Tibial artery (tissue), 4 donors: Measurements from ENCODE around the gene PRICKLE3.

Experiments
- DNase-seq, 2 donors: peaks; one replicate each; pipeline ENCODE4 v3.0.0-alpha.2; 2019
- H3K27ac ChIP-seq, 2 donors: fragments of 200-600 bp; sonication (generic) in 1 of 2; 1 replicate in 1 of 2; 2 replicates in 1 of 2; pipeline ENCODE4 v1.5.1; 2018 to 2019; ENCODE audit warnings: mild to moderate bottlenecking in 1 of 2
- H3K27me3 ChIP-seq, 2 donors: fragments of 200-600 bp; sonication (generic) in 1 of 2; one replicate each; pipeline versions ENCODE4 v1.5.1 to v1.6.0; 2016 to 2019
- H3K36me3 ChIP-seq, 3 donors: fragments of 200-600 bp; sonication (generic) in 2 of 3; one replicate each; pipeline ENCODE4 v1.5.1; 2016 to 2019; ENCODE audit warnings: mild to moderate bottlenecking in 2 of 3
- H3K4me1 ChIP-seq, 4 donors: fragments of 200-600 bp; sonication (generic) in 2 of 4; 1 replicate in 3 of 4; 2 replicates in 1 of 4; pipeline ENCODE4 v1.5.1; 2016 to 2019
- H3K4me3 ChIP-seq, 2 donors: fragments of 200-600 bp; sonication (generic) in 1 of 2; 1 replicate in 1 of 2; 2 replicates in 1 of 2; pipeline ENCODE4 v1.5.1; 2018 to 2019; ENCODE audit warnings: mild to moderate bottlenecking in 2 of 2
- H3K9me3 ChIP-seq, 3 donors: fragments of 200-600 bp; sonication (generic) in 1 of 3; one replicate each; pipeline ENCODE4 v1.5.1; 2016 to 2019
- intact Hi-C: fragments of 100-400 bp; cut with DNase I; formaldehyde crosslinking; loops from one replicate; pipeline ENCODE4 v1.15.0; 2023; ENCODE audit warnings: low total_unique reads
- TF ChIP-seq, protein P1 (sequence below), 2 experiments: fragments of 200-600 bp in 1 of 2; fragments of 450-650 bp in 1 of 2; IDR thresholded peaks; one replicate each; pipeline ENCODE4 v1.5.1; 2017 to 2019; ENCODE audit warnings: antibody characterized with exemption in 2 of 2, mild to moderate bottlenecking in 1 of 2, moderate library complexity in 1 of 2

Gene PRICKLE3

DNA sequence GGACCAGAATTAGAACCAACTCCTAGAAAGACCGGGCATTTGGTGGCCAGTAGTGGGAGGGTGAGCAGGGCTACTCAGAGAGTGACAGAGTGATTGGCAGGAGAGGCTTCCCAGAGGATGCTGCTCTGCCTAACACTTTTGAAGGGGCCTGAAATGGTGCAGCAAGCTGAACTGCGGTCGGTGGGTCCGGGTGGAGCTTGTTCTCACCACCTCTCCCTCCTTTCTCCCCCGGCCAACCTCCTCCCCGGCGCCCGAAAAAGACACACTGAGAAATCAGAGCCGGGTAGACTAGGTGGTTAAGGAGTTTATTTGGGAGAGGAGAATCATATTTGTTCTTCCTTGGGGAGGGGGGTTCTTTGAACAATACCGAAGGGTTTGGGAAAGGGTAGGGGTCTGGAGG is 1.4 kb upstream of the PRICKLE3 start:
- H3K4me1 ChIP-seq: peaks cover 0 to 23% (median 7%) of the 10 kb centered on the region in 4 donors
- no peaks in the 10 kb centered on the region for H3K9me3 ChIP-seq
- intact Hi-C loops: no loop called here
- DNase-seq: no peak
- H3K27ac ChIP-seq: peak overlapping the region; percentile 81 to 90
- H3K4me3 ChIP-seq: no peak overlapping the region
- TF ChIP-seq, protein P1, sequence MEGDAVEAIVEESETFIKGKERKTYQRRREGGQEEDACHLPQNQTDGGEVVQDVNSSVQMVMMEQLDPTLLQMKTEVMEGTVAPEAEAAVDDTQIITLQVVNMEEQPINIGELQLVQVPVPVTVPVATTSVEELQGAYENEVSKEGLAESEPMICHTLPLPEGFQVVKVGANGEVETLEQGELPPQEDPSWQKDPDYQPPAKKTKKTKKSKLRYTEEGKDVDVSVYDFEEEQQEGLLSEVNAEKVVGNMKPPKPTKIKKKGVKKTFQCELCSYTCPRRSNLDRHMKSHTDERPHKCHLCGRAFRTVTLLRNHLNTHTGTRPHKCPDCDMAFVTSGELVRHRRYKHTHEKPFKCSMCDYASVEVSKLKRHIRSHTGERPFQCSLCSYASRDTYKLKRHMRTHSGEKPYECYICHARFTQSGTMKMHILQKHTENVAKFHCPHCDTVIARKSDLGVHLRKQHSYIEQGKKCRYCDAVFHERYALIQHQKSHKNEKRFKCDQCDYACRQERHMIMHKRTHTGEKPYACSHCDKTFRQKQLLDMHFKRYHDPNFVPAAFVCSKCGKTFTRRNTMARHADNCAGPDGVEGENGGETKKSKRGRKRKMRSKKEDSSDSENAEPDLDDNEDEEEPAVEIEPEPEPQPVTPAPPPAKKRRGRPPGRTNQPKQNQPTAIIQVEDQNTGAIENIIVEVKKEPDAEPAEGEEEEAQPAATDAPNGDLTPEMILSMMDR (IDR thresholded peaks at IDR 0.05): no peak
- H3K36me3 ChIP-seq: peaks cover 0 to 8% (median 6%) of the 10 kb centered on the region in 3 donors
- no peaks in the 10 kb centered on the region for H3K27me3 ChIP-seq

DNA sequence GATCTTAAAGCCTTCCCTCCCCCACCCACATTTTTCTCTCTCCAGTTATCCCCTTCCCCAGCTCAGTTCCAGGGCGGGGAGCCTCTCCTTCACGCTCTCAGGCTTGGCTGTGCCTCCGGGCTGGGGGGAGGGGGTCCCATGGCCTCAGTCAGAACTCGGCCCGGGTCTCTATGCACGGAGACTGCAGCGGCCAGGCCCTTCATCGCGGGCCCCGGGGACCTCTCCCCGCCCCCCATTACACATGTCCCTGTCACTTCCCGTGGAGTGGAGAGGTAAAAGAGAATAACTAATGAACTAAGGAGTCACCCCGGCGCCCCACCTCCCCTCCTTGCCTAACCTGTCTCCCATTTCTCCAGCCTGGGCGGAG is 838 bp upstream of the PRICKLE3 start:
- Histone ChIP-seq H3K36me3 (peaks cover 0 to 8% (median 6%) of the 10 kb centered on the region in 3 donors), H3K27me3 (no peaks in the 10 kb centered on the region), H3K4me3 (no peak overlapping the region), H3K27ac (peak overlapping the region; percentile 81 to 90), H3K4me1 (peaks cover 0 to 22% (median 7%) of the 10 kb centered on the region in 4 donors), H3K9me3 (no peaks in the 10 kb centered on the region)
- intact Hi-C loops: no loop called here
- TF ChIP-seq, protein P1 (IDR thresholded peaks at IDR 0.05): no peak
- no peak for DNase-seq

DNA sequence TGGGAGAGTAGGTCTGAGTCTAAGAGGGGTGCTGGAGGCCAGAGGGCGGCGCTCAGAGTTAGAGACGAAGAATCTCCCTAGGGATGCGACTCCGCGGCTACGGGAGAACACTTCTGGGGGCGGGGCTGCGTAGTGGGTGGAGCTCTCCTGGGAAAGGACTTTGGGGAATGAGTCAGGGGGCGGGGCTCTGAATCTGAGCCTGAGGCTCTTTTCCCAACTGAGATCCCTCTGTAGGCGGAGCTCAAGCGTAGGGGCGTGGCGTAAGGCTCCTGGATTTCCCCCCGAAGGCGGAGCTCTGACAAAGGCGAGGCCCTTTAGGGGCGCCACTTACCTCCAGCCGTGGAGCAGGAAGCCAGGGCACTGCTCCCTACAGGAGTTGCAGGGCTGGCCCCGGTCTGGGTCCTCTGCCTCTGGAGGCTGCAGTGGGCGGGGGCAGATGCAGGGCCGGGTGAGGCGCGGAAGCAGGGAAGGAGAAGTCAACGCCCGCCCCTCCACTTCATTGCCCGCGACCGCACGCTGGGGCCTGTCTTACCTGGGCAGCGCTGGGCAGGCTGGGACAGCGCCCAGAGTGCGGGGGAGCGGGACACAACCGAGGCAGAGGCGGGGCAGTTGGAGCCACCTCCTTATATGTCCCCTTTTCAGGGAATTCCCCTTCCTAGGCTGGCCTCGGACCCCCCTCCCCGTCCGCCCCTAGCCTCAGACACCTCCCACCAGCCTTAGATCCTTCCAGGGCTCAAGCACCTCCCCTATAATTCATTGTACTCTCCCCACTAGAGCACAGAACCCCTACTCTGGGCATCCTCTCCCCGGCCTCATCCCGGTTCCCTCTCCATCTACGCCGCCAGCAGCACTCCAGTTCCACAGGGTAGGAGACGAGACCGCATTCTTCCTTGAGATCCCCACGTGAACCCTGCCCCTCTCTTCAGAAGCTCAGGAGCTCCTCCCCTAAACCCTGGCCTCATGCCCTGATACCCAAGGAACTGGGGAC is 1.6 kb downstream of the PRICKLE3 start:
- TF ChIP-seq, protein P1 (IDR thresholded peaks at IDR 0.05): no peak
- intact Hi-C loops: no loop called here
- H3K27ac ChIP-seq: peak overlapping the region; percentile 81 to 90

DNA sequence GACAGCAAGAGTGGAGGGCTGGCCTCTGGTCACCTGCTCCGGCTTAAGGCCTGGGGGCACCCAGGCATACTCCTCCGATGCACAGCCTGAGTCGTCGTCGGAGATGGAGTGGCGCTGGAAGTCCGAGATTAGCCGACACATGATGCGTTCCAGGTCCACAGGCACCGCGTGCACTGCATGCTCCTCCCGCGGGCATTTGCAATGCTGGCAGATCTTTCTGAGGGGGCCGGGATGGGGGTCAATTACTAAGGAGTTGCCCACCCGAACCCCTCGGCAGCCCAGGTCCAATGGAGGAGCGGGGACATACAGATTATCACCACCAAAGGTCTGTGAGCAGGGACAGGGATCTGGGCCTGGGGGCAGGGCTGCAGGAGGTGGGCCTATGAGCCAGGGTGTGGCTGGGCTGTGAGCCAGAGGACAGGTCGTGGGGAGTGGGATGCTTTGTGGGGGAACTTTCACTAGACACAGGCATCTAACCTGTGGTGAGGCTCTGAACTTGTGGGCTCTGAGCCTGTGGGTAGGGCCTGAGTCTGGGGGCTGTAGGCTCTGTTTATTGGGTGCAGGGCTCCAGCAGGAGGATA is 2.4 kb downstream of the PRICKLE3 start:
- no peaks in the 10 kb centered on the region for H3K9me3 ChIP-seq
- peak overlapping the region; percentile 81 to 90 for H3K27ac ChIP-seq
- intact Hi-C loops: no loop called here
- H3K36me3 ChIP-seq: peaks cover 0 to 24% (median 6%) of the 10 kb centered on the region in 3 donors
- DNase-seq: no peak
- peak overlapping the region; percentile 61 to 64 for H3K4me3 ChIP-seq
- H3K27me3 ChIP-seq: no peaks in the 10 kb centered on the region
- H3K4me1 ChIP-seq: peaks cover 0 to 18% (median 7%) of the 10 kb centered on the region in 4 donors
- TF ChIP-seq, protein P1 (IDR thresholded peaks at IDR 0.05): no peak

More for the DNA sequence above, 1.6 kb downstream of the PRICKLE3 start:
- no peaks in the 10 kb centered on the region for H3K9me3 ChIP-seq
- H3K36me3 ChIP-seq: peaks cover 0 to 16% (median 6%) of the 10 kb centered on the region in 3 donors
- no peaks in the 10 kb centered on the region for H3K27me3 ChIP-seq
- H3K4me1 ChIP-seq: peaks cover 0 to 18% (median 7%) of the 10 kb centered on the region in 4 donors
- peak; percentile 92 to 97 for DNase-seq
- H3K4me3 ChIP-seq: peak overlapping the region; percentile 61 to 64

DNA sequence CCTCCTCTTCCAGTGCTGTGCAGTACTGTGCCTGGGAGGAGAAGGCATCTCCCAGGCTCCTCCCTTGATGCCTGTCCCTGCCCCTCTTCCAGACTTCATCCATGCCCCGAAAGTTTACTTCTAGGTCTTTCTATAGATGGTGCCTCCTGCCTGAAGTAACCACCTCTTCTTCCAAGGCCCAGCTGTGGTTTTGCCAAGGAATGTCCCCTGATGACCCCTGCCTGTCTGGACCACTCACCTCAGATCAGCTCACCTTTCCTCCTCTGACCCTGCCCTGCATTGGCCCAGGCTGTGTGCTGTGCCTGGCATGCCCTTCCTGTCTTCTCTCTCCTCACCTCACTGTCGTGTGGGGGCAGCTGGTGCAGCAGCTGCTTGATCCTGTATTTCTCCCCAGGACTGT is 6.8 kb downstream of the PRICKLE3 start:
- H3K27ac ChIP-seq: no peak overlapping the region
- no peaks in the 10 kb centered on the region for H3K27me3 ChIP-seq
- no peak for DNase-seq
- intact Hi-C loops: no loop called here
- H3K4me3 ChIP-seq: no peak overlapping the region
- H3K9me3 ChIP-seq: no peaks in the 10 kb centered on the region
- TF ChIP-seq, protein P1 (IDR thresholded peaks at IDR 0.05): no peak
- peaks cover 0 to 55% (median 28%) of the 10 kb centered on the region in 3 donors for H3K36me3 ChIP-seq
- peaks cover 0 to 10% (median 3%) of the 10 kb centered on the region in 4 donors for H3K4me1 ChIP-seq
